ENCODE data around the gene DDX41. TPM values are rescaled to one million over a fixed set of nuclear protein-coding genes. Genes with fewer than 3 reads are reported as not detected.
"Not testable (repeated sequence)": the region's sequence is repeated elsewhere in the genome, so short reads cannot be mapped to it uniquely, and the experiment has no call there.

DDX41 gene
- polyA plus RNA-seq, 4 donors: 67.0 to 105 (median 88.9) TPM

GRCh38 chr5:177487144-177487543 is 29.6 kb downstream of the DDX41 start:
- no peak for DNase-seq (ENCODE audit: low read depth in 4 of 4, low spot score in 3 of 4)

- no peak for DNase-seq (ENCODE audit: low read depth in 4 of 4, low spot score in 3 of 4)
These were observed 30.5 kb downstream of the DDX41 start for GRCh38 chr5:177486256-177486655.

GRCh38 chr5:177485753-177486152 is 31.0 kb downstream of the DDX41 start:
- not testable (repeated sequence) for DNase-seq (ENCODE audit: low read depth in 4 of 4, low spot score in 3 of 4)

GRCh38 chr5:177484902-177485549 is 31.7 kb downstream of the DDX41 start:
- no peak for DNase-seq (ENCODE audit: low read depth in 4 of 4, low spot score in 3 of 4)

GRCh38 chr5:177483994-177484901 is 32.5 kb downstream of the DDX41 start:
- DNase-seq (ENCODE audit: low read depth in 4 of 4, low spot score in 3 of 4): no peak

- no peak for DNase-seq (ENCODE audit: low read depth in 4 of 4, low spot score in 3 of 4)
These were observed 33.7 kb downstream of the DDX41 start for GRCh38 chr5:177483042-177483441.

- DNase-seq (ENCODE audit: low read depth in 4 of 4, low spot score in 3 of 4): no peak
These were observed 34.4 kb downstream of the DDX41 start for GRCh38 chr5:177482359-177482795.

GRCh38 chr5:177479774-177480173 is 37.0 kb downstream of the DDX41 start:
- DNase-seq (ENCODE audit: low read depth in 4 of 4, low spot score in 3 of 4): no peak

- no peak for DNase-seq (ENCODE audit: low read depth in 4 of 4, low spot score in 3 of 4)
These were observed 37.8 kb downstream of the DDX41 start for GRCh38 chr5:177478711-177479646.

GRCh38 chr5:177477701-177478477 is 38.9 kb downstream of the DDX41 start:
- DNase-seq (ENCODE audit: low read depth in 4 of 4, low spot score in 3 of 4): no peak

- DNase-seq (ENCODE audit: low read depth in 4 of 4, low spot score in 3 of 4): no peak
These were observed 40.1 kb downstream of the DDX41 start for GRCh38 chr5:177476531-177477233.

- DNase-seq (ENCODE audit: low read depth in 4 of 4, low spot score in 3 of 4): no peak
These were observed 41.0 kb downstream of the DDX41 start for GRCh38 chr5:177475563-177476427.

GRCh38 chr5:177474846-177475562 is 41.8 kb downstream of the DDX41 start:
- DNase-seq (ENCODE audit: low read depth in 4 of 4, low spot score in 3 of 4): no peak

- no peak for DNase-seq (ENCODE audit: low read depth in 4 of 4, low spot score in 3 of 4)
These were observed 42.7 kb downstream of the DDX41 start for GRCh38 chr5:177474002-177474476.

- no peak for DNase-seq (ENCODE audit: low read depth in 4 of 4, low spot score in 3 of 4)
These were observed 43.2 kb downstream of the DDX41 start, which contains the start of gene DBN1 for GRCh38 chr5:177473443-177474001. Gene DBN1, minus strand, starts transcription at chr5:177473634. Its CDS starts 113 bp downstream, at chr5:177473521.

- no peak for DNase-seq (ENCODE audit: low read depth in 4 of 4, low spot score in 3 of 4)
These were observed 44.0 kb downstream of the DDX41 start for GRCh38 chr5:177472460-177473442.
